Middle frontal gyrus (tissue), 1 donor: ENCODE results near the gene BEGAIN.
A peak's percentile ranks its signal among the peaks of the same experiment; 100 is the strongest.

ENCODE experiments used
- DNase-seq: peaks from one replicate; pipeline ENCODE4 v3.0.0-alpha.2; 2015; ENCODE audit warnings: low spot score; ENCODE audit errors: extremely low spot score

Gene BEGAIN

DNA sequence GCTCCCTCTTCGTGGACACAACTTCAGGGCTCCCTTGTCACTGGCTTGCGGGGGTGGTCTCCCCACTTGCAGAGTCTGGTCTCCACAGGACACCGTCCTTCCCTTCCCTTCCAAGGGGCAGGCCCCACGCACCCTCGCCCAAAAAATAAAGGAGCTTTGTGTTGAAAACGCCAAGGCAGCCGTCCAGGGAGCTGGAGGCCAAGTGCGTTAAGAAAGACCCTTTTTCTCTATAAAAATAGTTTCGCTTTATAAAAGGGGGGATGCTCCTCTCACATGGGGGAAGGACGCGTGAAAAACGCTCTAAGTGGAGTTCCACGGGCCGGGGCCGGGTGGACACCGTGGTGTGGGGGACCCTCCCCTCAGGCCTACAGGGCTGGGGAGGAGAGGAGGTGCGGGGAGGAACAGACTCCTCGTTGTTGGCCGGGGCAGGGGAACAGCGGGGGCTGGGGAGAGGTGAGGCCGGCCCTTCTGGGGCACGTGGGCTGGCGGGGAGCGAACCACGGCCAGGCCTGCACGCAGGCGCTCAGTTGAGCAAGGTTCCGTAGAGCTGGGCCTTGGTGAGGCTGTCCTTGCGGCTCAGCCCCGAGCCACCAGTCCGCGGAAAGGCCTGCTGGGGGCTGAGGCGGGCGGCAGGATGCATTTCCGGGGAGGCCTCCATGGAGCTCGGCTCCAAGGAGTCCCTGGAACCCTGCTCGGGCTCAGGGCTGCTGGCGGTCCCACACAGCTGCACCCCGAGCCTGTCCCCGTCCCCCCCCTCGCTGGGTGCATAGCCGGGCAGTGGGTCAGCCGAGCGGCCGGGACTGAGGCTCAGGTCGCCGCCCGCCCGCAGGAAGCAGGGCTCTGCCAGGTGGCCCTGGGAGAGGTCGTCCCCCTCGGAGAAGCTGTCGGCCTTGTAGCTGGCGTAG is 49.5 kb downstream of the BEGAIN start:
- peak; percentile 43 for DNase-seq

DNA sequence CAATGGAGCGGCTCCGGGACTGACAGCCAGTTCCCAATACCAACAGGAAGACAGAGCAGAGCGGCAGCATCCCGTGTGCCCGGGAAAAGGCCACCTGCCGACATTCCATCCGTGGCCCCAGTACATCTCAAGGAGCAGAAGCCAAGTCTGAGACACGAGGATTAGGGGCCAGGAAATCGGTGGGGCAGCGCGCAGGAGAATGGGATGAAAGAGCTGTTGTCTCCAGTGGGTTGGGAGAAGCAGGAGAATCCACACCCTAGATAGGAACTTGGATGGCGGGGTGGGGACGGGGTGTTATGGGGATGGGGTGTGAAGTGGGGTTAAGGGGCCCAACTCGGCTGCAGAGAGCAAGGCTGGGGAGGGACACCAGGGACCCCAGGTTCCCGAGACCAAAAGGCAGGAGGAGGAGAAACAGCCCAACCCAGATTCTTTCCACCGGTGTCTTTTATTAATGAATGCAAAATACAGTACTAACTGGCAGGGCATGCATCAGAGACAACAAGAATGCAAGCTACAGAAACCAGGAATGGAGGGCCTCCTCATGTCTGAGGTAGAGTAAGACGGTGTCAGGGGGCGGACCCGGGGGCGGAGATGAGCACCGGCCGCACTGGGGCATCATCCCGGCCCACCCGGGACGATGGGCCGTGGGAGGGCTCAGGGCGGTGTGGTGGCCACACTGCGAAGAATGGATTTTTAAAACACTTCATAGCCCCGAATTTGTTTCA is 50.3 kb downstream of the BEGAIN start:
- DNase-seq = no peak

DNA sequence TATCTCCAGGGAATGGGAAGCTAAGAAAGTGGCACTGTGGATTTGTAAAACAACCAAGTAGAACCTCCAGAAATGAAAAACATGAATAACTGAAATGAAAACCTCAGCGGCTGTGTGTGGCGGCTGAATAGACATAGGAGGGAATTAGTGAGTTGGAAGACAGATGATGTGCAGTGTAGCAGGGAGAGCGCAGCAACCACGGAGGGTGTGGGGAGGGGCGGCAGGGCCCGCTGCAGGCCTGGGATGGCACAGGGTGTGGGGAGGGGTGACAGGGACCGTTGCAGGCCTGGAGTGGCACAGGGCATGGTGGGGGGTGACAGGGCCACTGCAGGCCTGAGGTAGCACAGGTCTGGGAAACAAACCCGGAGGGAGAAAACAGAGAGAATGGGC is 51.1 kb downstream of the BEGAIN start:
- no peak for DNase-seq

DNA sequence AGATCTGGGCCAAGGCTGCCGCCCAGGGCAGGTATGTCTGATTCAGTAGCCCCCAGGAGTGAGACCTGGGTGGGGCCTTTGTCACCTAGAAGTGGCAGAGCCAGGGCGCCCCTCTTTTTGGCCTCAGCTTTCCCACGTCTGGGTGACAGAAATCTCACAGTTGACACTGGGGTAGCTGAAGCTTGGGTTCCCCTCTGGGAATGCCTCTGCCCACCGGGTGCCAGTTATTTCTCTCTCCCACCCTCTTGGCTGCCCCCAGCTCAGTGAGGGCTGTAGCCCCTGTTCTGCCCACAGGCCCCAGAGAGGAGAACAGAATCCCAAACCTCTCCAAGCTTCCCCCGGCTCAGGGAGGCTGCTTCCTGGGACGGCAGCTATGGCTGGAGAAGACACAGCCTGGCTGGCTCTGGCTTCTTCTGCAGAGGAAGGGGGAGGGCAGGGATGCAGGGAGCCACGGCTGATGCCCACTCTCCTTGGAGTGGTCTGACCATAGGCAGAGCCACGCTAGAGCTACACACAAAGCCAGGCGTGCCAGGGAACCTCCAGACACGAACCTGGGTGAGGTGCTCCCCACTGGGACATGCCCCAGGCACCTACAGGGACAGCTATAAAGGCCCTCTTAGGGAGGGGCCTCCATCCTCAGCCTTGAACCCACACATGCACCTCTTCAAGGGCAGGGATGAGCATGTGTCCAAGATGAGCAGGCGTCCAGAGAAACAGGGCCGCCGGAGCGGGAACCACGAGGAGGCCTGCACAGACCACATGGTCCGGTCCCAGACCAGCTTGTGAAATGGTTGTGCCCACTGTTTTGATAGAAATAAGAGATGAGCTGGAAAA is 51.7 kb downstream of the BEGAIN start:
- DNase-seq = no peak

DNA sequence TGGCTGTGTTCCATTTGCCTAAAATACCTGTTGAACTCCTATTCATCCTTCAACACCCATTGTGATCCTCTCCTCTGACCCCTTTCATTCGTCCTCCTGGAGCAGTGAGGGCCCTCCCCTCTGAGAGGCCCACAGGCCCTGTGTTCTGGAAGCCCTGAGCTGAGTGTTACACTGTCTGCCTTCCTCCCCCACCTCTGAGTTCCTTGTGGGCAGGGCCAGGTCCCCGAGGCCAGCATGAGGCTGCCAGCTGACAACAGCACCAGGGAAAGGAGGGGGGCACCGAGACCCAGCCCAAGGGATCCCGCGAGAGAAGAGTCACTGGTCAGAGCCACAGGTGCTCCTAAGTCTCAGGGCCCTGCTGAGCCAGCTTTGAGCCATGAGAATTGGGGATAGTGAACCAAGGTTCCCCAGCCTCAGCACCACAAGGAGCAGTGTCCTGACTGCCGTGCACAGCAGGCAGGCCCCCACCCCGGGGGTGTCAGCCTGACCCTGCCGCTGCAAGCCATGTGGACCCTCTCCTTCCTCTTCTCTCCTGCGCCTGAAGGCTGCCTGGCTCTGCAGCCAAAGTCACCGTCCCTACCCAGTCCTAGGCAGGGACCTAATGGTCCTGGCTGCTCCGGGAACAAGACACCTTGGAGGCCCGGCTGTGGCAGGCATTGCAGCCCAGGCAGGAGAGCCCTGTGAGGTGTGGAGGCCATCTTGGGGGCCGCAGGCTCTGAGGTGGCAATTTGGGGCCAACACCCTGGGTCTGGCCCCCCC is 52.5 kb downstream of the BEGAIN start:
- DNase-seq = no peak

DNA sequence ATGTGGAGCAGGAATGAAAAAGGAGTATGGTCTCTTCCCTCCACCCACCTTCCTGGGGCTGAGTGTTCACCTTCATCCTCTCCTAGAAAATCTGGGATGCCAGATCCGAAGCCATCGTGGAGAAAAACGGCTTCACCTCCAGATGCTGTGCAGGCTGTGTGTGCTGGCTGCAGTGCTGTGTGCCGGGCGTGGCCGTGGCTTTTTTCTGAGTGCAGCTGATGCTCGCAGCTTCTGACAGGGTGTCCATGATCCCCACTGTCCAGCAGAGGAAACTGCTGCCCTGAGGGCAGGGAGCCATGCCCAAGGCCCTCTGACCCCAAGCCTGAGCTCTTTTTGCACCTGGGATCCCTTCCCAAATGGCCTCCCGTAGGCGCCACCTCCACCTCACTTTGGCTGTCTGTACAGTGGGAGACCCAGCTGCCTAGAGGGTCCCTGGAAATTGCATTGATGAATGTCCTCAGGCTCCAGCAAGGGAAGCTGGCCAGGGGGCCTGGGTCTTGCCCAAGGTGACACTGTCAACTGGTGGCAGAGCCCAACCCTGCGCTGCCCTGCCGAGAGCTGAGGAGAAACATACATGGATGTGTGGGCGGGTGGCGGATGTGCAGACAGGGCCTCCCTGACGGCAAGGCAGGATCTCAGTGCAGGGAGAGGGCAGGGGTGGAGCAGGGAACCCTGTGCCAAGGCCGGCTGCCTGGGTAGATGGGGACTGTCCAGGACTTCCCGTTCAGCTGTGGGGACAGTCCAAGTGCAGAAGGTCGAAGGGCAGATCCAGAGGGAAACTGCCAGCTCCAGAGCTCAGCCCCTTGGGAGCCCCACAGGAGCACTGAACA is 53.3 kb downstream of the BEGAIN start:
- DNase-seq = no peak

DNA sequence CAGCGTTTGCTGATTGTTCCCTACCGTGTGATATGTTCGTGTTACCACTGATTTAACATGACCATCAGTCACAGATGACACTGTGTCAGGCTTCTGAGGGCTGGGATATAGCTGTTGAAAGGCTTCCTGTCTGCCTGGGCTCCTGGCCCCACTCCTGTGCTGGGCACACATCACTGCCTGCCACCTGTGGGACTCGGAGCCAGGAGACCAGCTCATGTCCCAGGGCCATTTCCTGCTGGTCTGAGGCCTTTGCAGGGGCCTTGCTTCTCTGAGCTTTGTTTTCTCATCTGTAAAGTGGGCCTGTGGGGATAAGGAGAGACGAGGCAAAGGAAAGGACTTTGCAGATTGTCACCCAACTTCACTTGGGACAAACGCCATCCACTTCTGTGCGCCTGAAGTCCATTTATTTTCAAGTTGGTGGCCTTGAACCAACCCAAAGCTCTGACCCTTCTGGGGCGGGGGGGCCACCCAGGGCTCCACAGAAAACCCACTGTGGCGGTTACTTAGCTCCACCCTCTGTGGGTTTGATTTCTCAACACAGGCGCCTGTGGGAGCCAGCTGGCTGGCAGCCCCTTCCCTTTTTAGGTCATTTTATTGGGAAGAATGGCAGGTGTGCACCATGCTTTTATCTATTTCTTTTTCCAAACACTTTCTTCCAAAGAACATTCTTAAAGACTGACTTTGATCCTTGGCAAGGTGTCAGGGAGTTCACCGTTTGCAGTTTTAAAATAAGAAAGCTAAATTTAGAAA is 54.1 kb downstream of the BEGAIN start:
- DNase-seq = no peak

DNA sequence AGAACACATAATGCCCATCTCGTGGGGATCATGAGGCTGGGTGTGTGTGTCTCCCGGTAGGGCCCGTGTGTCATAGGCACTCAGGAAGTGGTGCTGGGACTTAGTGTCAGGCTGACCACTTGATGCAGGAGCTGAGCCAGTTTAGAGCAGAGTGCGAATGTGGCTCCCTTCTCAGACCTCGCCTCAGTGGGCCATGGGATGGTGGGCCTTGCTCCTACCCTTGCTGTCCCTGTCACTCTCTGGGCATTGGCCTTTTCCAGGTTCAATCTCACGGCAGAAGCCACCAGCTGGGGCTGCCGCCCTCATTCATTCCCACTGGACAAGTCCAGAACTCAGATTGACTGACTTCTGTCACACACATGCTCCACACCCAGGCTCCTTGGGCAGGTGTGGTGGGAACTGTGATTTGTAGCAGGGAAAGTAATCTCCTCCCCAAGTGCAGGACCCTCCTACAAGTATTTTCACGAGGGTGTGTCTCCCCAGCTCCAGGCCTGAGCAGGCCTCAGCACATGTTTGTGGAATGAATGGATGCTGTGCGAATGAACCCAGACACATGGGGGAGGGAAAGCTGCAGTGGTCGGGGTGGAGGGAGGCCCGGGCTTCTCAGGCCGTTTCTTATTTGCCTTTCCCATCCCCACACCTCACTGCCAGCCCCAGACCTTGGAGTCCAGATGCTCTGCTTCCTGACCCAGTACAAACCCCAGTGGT is 54.9 kb downstream of the BEGAIN start:
- DNase-seq = no peak

DNA sequence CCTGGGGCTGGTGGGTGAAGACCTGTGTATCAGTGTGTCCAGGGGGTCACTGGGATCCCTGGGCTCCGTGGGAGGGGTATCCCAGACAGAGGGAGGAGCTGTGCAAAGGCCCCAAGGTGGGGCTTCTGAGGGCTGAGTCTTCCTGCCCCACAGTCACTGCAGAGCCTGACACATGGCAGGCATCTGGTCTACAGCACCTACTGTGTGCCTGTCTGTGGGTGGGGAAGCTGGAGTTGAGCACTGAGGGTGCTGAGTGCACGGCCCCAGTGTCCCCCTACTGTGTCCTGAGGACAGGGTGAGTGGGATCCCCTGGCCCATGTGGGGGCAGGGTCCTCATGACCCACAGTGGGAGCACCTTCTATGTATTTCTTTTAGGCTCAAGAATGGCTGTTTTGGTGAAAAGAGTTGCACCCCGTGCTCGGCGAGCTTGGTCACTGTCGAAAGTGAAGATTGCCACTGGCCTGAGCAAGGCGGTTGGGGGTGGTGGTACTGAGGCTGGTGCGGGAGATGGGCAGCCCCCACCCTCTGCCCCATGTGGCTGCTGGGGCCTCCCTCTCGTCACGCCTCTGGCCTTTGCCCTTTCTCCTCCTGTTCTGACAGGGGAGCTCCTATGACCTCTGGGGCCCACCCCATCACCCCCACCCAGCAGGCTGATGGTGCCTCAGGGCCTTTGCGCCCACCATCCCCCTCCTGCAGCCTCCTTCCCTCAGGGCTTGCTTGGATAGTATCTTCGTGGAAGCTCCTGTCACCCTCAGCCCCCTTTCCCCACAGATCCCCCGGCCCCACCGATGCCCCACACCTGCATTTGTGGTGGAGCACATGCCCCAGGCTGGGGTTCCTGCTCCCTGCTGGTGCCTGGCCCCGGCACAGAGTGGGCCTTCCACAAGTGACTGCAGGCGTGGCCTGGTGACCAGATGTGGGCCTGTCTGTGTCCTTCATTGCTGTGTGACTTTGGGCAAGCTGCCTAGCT is 55.8 kb downstream of the BEGAIN start:
- no peak for DNase-seq

DNA sequence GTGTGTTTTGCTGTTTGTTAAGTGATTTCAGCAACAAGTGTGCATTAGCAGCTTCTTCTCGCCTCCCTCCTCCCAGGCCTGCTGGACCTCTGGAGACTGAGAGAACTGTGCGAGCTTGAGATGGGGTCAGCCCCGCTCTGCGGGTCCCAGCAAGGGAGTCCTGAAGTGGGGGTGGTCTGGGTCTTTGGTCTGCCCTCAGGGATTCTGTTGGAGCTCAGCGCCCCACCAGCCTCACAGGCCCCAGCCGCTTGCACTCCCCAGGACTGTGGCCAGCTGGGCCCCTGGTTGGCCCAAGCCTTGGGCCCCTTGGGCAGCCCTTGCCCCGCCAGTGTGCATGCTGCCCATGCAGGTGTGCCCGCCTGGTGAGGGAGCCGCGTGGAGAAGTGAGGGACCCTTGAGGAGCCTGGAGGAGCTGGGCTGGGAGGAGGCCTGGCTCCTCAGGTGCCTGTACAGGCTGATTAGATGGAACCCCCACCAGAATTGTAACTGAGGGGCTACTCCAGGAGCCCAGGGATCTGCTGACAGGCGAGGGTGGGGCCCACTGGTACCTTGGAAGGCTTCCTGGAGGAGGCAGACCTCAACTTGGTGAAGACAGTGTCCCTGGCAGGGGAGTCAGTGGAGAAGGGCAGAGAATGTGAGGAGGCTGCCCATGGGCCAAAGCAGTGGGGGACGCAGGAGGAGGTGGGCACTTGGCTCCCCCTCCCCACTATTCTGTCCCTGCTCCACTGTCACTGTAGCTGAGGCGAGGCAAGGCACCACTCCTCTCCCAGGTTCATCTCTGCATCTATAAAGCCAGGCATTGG is 56.7 kb downstream of the BEGAIN start:
- no peak for DNase-seq

DNA sequence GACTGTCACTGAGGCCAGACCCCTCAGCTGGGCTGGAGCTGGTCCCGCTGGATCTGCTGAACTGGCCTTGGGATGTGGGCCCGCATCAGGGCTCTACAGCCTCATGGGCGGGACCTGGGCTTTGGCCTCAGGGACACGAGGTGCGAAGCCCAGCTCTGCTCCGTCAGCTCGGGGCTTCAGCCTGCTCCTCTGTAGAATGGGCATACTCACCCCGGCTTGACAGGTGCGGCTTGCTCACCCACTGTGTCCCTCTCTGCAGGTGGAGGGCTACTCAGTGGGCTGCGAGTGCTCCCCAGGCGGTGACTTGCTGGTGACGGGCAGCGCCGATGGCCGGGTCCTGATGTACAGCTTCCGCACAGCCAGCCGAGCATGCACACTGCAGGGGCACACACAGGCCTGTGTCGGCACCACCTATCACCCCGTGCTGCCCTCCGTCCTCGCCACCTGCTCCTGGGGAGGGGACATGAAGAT is 57.6 kb downstream of the BEGAIN start:
- no peak for DNase-seq

DNA sequence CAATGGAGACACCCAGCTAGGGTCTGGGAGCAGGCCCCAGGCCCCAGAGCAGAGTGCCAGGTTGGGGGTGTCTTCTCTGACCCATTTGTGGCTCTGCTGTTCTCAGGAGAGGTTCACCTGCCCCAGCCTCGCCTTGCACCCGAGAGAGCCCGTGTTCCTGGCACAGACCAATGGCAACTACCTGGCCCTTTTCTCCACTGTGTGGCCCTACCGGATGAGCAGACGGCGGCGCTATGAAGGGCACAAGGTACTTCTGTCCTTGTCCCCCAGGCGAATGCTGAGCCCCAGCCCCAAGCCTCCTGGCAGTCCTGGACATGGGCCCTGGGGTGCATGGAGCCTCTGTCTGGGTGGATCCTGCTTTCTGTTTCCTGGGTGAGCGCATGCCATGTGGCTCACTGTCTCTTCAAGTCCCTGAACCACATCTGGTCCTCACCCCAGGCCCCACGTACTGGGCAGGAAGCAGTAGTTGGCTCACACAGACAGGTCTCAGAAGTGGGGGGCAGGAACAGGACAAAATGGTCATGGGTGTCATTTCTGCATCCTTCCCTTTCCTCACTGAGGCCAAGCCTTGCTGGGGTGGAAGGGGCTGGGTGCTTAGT is 58.2 kb downstream of the BEGAIN start:
- no peak for DNase-seq

DNA sequence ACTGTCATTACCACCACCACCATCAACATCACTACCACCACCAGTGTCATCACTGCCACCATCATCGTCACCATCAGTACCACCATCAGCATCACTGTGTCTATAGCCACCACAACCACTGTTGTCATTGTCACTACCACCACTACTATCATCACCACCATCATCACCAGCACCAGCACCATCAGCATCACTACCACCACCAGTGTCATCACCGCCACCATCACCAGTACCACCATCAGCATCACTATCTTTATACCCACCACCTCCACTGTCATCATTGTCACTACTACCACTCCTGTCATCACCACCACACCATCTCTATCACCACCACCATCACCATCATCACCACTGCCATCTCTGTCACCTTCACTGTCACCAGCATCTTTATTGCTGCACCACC is 60.6 kb downstream of the BEGAIN start:
- DNase-seq = no peak

DNA sequence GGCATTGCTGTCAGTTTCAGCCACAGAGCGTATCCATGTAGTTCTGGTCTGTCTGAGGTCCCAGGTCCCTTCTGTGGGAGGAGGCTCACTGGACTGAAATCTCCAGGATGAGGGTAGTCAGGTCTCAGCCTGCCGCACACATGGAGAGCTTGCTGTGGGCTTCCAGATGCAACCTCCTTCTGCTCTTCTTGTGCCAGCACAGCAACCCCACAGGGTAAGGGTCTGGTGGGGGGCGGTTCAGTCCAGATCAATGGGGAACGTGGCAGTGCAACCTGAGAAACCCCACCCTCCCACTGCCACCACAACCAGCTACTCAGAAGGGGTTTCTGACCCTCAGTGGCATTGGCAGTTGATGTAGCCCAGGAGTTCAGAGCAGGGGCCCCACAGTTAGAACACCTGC is 61.2 kb downstream of the BEGAIN start:
- DNase-seq = no peak

DNA sequence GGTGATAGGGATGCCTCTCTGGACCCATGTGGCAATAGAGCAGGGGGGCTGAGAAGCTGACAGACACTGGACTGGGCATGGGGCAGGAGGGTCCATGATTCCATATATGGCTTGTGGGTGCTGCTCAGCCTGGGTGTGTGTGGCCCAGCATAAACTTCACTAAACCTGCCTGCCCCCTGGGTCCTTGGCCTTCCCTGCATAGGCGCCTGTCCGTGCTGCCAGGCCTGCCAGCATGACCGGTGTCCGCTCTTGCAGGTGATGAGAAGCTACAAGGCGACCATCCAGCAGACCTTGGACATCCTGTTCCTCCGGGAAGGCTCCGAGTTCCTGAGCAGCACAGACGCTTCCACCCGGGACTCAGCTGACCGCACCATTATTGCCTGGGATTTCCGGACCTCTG is 61.6 kb downstream of the BEGAIN start:
- DNase-seq = no peak

DNA sequence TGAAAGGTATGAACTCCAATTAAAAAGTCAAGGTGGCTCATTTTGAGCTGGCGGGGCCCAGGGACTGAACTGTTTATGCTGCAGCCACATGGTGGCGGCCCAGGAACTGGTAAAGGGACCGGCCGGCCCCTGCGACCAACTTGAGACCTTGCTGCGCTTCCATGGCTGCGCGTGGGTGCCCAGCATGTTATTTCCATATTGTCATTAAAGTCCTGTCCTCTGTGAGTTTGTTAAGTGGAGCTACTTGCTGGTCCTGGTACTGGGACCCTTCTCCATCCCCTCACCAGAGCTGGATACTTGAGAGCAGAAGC is 62.3 kb downstream of the BEGAIN start:
- no peak for DNase-seq
